ENCODE measurements around the gene CDH13.

The CDH13 gene

DNA sequence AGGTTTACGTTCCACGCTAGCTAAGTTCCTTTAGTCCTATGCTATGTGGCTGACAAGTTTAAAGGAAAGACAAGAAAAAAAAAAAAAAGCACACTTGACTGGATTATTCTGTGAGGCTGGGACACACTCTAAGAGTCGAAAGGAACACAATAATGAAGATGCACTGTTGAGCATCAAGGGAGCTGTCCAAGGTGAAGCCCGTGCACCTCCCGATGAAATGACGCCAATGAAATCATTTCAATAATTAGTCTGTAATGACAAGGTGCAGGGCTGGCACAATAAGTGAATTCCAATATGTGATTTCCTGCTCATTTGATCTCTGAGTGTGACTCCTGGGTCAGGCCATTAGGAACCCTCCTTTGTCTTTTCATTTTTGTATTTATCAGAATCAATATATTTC lies 232.9 kb downstream of the CDH13 start:
- ChIA-PET POLR2A (interaction anchor here (0.6 kb wide), 1 partner anchor 42 kb away, joined by 3 read pairs; no protein-coding TSS in a partner anchor), CTCF (no interaction called here)
- H3K4me1 ChIP-seq (ENCODE audit: control insufficient read depth, insufficient read depth, low read length): no peaks in the 10 kb centered on the region
- no peaks in the 10 kb centered on the region for H3K9me3 ChIP-seq (ENCODE audit: control insufficient read depth, insufficient read depth, low read depth, low read length)
- TF ChIP-seq SCRT1 (tag by site-specific recombination; IDR thresholded peaks at IDR 0.05; ENCODE audit: borderline replicate concordance): no peak
- TF ChIP-seq, protein P1, sequence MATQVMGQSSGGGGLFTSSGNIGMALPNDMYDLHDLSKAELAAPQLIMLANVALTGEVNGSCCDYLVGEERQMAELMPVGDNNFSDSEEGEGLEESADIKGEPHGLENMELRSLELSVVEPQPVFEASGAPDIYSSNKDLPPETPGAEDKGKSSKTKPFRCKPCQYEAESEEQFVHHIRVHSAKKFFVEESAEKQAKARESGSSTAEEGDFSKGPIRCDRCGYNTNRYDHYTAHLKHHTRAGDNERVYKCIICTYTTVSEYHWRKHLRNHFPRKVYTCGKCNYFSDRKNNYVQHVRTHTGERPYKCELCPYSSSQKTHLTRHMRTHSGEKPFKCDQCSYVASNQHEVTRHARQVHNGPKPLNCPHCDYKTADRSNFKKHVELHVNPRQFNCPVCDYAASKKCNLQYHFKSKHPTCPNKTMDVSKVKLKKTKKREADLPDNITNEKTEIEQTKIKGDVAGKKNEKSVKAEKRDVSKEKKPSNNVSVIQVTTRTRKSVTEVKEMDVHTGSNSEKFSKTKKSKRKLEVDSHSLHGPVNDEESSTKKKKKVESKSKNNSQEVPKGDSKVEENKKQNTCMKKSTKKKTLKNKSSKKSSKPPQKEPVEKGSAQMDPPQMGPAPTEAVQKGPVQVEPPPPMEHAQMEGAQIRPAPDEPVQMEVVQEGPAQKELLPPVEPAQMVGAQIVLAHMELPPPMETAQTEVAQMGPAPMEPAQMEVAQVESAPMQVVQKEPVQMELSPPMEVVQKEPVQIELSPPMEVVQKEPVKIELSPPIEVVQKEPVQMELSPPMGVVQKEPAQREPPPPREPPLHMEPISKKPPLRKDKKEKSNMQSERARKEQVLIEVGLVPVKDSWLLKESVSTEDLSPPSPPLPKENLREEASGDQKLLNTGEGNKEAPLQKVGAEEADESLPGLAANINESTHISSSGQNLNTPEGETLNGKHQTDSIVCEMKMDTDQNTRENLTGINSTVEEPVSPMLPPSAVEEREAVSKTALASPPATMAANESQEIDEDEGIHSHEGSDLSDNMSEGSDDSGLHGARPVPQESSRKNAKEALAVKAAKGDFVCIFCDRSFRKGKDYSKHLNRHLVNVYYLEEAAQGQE (tag by site-specific recombination; IDR thresholded peaks at IDR 0.05): peak; percentile 69
- TF ChIP-seq, protein P2, sequence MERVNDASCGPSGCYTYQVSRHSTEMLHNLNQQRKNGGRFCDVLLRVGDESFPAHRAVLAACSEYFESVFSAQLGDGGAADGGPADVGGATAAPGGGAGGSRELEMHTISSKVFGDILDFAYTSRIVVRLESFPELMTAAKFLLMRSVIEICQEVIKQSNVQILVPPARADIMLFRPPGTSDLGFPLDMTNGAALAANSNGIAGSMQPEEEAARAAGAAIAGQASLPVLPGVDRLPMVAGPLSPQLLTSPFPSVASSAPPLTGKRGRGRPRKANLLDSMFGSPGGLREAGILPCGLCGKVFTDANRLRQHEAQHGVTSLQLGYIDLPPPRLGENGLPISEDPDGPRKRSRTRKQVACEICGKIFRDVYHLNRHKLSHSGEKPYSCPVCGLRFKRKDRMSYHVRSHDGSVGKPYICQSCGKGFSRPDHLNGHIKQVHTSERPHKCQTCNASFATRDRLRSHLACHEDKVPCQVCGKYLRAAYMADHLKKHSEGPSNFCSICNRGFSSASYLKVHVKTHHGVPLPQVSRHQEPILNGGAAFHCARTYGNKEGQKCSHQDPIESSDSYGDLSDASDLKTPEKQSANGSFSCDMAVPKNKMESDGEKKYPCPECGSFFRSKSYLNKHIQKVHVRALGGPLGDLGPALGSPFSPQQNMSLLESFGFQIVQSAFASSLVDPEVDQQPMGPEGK (tag by site-specific recombination; IDR thresholded peaks at IDR 0.05): no peak
- H3K4me3 ChIP-seq (ENCODE audit: low read depth, low read length): no peak overlapping the region
- no peak overlapping the region for H3K27ac ChIP-seq (ENCODE audit: extremely low read depth, low read depth, low read length)
- H3K36me3 ChIP-seq (ENCODE audit: control insufficient read depth in 2 of 2, insufficient read depth in 1 of 2, low read length in 2 of 2): no peaks in the 10 kb centered on the region

DNA sequence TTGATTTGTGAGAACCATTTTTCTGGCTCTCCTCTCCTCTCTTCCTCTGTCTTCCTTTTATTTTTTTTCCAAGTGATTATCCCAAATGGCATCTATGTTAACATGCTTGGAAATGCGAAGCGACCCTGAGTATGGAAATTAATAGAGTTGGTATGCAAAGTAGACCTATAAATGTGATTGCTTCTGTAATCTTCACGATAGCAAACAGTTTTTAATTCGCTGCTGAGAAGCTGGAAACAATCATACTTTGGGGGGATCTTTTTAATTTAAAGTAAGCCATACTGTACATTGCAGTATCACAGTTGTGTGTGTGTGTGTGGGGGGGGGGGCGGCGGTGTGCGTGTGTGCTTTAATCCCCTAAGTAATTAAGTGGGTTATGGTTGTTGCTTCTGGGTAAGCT lies 233.3 kb downstream of the CDH13 start:
- H3K27ac ChIP-seq (ENCODE audit: extremely low read depth, low read depth, low read length): no peak overlapping the region
- H3K36me3 ChIP-seq (ENCODE audit: control insufficient read depth in 2 of 2, insufficient read depth in 1 of 2, low read length in 2 of 2): no peaks in the 10 kb centered on the region
- TF ChIP-seq ZSCAN23 (tag by site-specific recombination; IDR thresholded peaks at IDR 0.05): no peak
- no peak for TF ChIP-seq SALL2 (tag by site-specific recombination; IDR thresholded peaks at IDR 0.05; ENCODE audit: borderline replicate concordance)
- TF ChIP-seq ZNF658 (tag by site-specific recombination; IDR thresholded peaks at IDR 0.05): no peak
- no peak for TF ChIP-seq ZNF777 (tag by site-specific recombination; IDR thresholded peaks at IDR 0.05; ENCODE audit: borderline replicate concordance)
- TF ChIP-seq, protein P3, sequence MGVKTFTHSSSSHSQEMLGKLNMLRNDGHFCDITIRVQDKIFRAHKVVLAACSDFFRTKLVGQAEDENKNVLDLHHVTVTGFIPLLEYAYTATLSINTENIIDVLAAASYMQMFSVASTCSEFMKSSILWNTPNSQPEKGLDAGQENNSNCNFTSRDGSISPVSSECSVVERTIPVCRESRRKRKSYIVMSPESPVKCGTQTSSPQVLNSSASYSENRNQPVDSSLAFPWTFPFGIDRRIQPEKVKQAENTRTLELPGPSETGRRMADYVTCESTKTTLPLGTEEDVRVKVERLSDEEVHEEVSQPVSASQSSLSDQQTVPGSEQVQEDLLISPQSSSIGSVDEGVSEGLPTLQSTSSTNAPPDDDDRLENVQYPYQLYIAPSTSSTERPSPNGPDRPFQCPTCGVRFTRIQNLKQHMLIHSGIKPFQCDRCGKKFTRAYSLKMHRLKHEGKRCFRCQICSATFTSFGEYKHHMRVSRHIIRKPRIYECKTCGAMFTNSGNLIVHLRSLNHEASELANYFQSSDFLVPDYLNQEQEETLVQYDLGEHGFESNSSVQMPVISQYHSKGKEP (tag by site-specific recombination; IDR thresholded peaks at IDR 0.05): no peak
- TF ChIP-seq, protein P4, sequence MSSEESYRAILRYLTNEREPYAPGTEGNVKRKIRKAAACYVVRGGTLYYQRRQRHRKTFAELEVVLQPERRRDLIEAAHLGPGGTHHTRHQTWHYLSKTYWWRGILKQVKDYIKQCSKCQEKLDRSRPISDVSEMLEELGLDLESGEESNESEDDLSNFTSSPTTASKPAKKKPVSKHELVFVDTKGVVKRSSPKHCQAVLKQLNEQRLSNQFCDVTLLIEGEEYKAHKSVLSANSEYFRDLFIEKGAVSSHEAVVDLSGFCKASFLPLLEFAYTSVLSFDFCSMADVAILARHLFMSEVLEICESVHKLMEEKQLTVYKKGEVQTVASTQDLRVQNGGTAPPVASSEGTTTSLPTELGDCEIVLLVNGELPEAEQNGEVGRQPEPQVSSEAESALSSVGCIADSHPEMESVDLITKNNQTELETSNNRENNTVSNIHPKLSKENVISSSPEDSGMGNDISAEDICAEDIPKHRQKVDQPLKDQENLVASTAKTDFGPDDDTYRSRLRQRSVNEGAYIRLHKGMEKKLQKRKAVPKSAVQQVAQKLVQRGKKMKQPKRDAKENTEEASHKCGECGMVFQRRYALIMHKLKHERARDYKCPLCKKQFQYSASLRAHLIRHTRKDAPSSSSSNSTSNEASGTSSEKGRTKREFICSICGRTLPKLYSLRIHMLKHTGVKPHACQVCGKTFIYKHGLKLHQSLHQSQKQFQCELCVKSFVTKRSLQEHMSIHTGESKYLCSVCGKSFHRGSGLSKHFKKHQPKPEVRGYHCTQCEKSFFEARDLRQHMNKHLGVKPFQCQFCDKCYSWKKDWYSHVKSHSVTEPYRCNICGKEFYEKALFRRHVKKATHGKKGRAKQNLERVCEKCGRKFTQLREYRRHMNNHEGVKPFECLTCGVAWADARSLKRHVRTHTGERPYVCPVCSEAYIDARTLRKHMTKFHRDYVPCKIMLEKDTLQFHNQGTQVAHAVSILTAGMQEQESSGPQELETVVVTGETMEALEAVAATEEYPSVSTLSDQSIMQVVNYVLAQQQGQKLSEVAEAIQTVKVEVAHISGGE (tag by site-specific recombination; conservative IDR thresholded peaks at IDR 0.05; ENCODE audit: low read depth): no peak
- no peak for TF ChIP-seq GLI2 (tag by site-specific recombination; IDR thresholded peaks at IDR 0.05; ENCODE audit: borderline replicate concordance, low read depth)
- no peak for TF ChIP-seq ZNF558 (tag by site-specific recombination; IDR thresholded peaks at IDR 0.05)
- TF ChIP-seq, protein P5, sequence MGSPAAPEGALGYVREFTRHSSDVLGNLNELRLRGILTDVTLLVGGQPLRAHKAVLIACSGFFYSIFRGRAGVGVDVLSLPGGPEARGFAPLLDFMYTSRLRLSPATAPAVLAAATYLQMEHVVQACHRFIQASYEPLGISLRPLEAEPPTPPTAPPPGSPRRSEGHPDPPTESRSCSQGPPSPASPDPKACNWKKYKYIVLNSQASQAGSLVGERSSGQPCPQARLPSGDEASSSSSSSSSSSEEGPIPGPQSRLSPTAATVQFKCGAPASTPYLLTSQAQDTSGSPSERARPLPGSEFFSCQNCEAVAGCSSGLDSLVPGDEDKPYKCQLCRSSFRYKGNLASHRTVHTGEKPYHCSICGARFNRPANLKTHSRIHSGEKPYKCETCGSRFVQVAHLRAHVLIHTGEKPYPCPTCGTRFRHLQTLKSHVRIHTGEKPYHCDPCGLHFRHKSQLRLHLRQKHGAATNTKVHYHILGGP (tag by site-specific recombination; IDR thresholded peaks at IDR 0.05): no peak
- TF ChIP-seq ZNF48 (tag by site-specific recombination; IDR thresholded peaks at IDR 0.05): no peak
- no peak for TF ChIP-seq ZNF335 (tag by site-specific recombination; conservative IDR thresholded peaks at IDR 0.05)
- TF ChIP-seq ZNF394 (tag by site-specific recombination; IDR thresholded peaks at IDR 0.05; ENCODE audit: borderline replicate concordance): no peak
- TF ChIP-seq ZNF501 (tag by site-specific recombination; IDR thresholded peaks at IDR 0.05): no peak
- TF ChIP-seq, protein P6, sequence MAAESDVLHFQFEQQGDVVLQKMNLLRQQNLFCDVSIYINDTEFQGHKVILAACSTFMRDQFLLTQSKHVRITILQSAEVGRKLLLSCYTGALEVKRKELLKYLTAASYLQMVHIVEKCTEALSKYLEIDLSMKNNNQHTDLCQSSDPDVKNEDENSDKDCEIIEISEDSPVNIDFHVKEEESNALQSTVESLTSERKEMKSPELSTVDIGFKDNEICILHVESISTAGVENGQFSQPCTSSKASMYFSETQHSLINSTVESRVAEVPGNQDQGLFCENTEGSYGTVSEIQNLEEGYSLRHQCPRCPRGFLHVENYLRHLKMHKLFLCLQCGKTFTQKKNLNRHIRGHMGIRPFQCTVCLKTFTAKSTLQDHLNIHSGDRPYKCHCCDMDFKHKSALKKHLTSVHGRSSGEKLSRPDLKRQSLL (tag by site-specific recombination; IDR thresholded peaks at IDR 0.05): no peak
- CTCF ChIA-PET: no interaction called here
- POLR2A ChIA-PET: interaction anchor here (0.6 kb wide), 1 partner anchor 42 kb away, joined by 3 read pairs; no protein-coding TSS in a partner anchor
- no peak overlapping the region for H3K4me3 ChIP-seq (ENCODE audit: low read depth, low read length)
- no peaks in the 10 kb centered on the region for H3K9me3 ChIP-seq (ENCODE audit: control insufficient read depth, insufficient read depth, low read depth, low read length)
- H3K4me1 ChIP-seq (ENCODE audit: control insufficient read depth, insufficient read depth, low read length): no peaks in the 10 kb centered on the region

All from HEK293 (cell line).